HepG2 (cell line): ENCODE results near the gene FN1. TPM values are rescaled to one million over a fixed set of nuclear protein-coding genes. Genes with fewer than 3 reads are reported as not detected.

ENCODE experiments used
- BORCS8-MEF2B ChIP-seq: sonication (generic); formaldehyde crosslinking; IDR thresholded peaks from 2 replicates; pipeline ENCODE4 v1.8.0; 2022; ENCODE audit warnings: mild to moderate bottlenecking, missing genetic modification reagents
- BRCA1 ChIP-seq: sonication (generic); formaldehyde crosslinking; IDR thresholded peaks from 2 replicates; pipeline ENCODE4 v1.4.0; 2020; ENCODE audit warnings: missing genetic modification reagents
- CAMTA2 ChIP-seq: sonication (generic); formaldehyde crosslinking; IDR thresholded peaks from 2 replicates; pipeline ENCODE4 v1.4.0; 2020; ENCODE audit warnings: mild to moderate bottlenecking, missing genetic modification reagents, borderline replicate concordance
- CHD2 ChIP-seq: IDR thresholded peaks from 2 replicates; pipeline ENCODE4 v1.6.1; 2011; ENCODE audit warnings: low read depth, low read length, improper control_type of control experiment
- GTF2F1 ChIP-seq: fragments of 150-350 bp; IDR thresholded peaks from 2 replicates; pipeline ENCODE4 v1.6.1; 2014; ENCODE audit warnings: low read length
- HOXA5 ChIP-seq: sonication (generic); formaldehyde crosslinking; IDR thresholded peaks from 2 replicates; pipeline ENCODE4 v1.4.0; 2020; ENCODE audit warnings: missing genetic modification reagents
- ISX ChIP-seq: sonication (generic); formaldehyde crosslinking; conservative IDR thresholded peaks from 2 replicates; pipeline ENCODE4 v1.5.0; 2020; ENCODE audit warnings: missing genetic modification reagents
- KMT2A ChIP-seq: sonication (generic); formaldehyde crosslinking; IDR thresholded peaks from 2 replicates; pipeline ENCODE4 v1.4.0; 2020; ENCODE audit warnings: missing genetic modification reagents
- MIXL1 ChIP-seq: IDR thresholded peaks from 2 replicates; pipeline ENCODE4 v1.6.1; 2016
- PTBP1 ChIP-seq: fragments of 200-400 bp; formaldehyde crosslinking; IDR thresholded peaks from 2 replicates; pipeline ENCODE4 v1.6.1; 2018; ENCODE audit warnings: low read length, low read depth; ENCODE audit not compliant: poor library complexity, severe bottlenecking
- SIX4 ChIP-seq: sonication (generic); formaldehyde crosslinking; IDR thresholded peaks from 2 replicates; pipeline ENCODE4 v1.4.0; 2020; ENCODE audit warnings: missing genetic modification reagents
- SP140L ChIP-seq: sonication (generic); formaldehyde crosslinking; IDR thresholded peaks from 2 replicates; pipeline ENCODE4 v1.4.0; 2020; ENCODE audit warnings: missing genetic modification reagents, borderline replicate concordance
- STAG1 ChIP-seq: sonication (generic); formaldehyde crosslinking; IDR thresholded peaks from 2 replicates; pipeline ENCODE4 v1.4.0; 2020; ENCODE audit warnings: missing genetic modification reagents
- STAT5B ChIP-seq: sonication (generic); formaldehyde crosslinking; IDR thresholded peaks from 2 replicates; pipeline ENCODE4 v1.4.0; 2020; ENCODE audit warnings: missing genetic modification reagents
- TBX2 ChIP-seq: sonication (generic); formaldehyde crosslinking; IDR thresholded peaks from 2 replicates; pipeline ENCODE4 v1.5.0; 2020; ENCODE audit warnings: missing genetic modification reagents, mild to moderate bottlenecking, borderline replicate concordance
- TCF12 ChIP-seq, 2 experiments: fragments of 450-650 bp in 1 of 2; sonication (generic) in 1 of 2; formaldehyde crosslinking in 1 of 2; IDR thresholded peaks; 2 replicates each; pipeline versions ENCODE4 v1.6.1 to v1.8.0; 2017 to 2022; ENCODE audit warnings: antibody characterized with exemption in 1 of 2, mild to moderate bottlenecking in 1 of 2, missing genetic modification reagents in 1 of 2, moderate library complexity in 1 of 2
- THYN1 ChIP-seq: sonication (generic); formaldehyde crosslinking; IDR thresholded peaks from 2 replicates; pipeline ENCODE4 v1.8.1; 2023; ENCODE audit warnings: low read depth, mild to moderate bottlenecking, moderate library complexity, missing genetic modification reagents, borderline replicate concordance
- ZBTB1 ChIP-seq: sonication (generic); formaldehyde crosslinking; IDR thresholded peaks from 2 replicates; pipeline ENCODE4 v1.4.0; 2020; ENCODE audit warnings: missing genetic modification reagents, borderline replicate concordance
- ZMYM3 ChIP-seq: sonication (generic); formaldehyde crosslinking; IDR thresholded peaks from 2 replicates; pipeline ENCODE4 v1.5.1; 2020; ENCODE audit warnings: mild to moderate bottlenecking, missing genetic modification reagents
- ZNF292 ChIP-seq: sonication (generic); formaldehyde crosslinking; IDR thresholded peaks from 2 replicates; pipeline ENCODE4 v1.8.1; 2022; ENCODE audit warnings: mild to moderate bottlenecking, low read depth, missing genetic modification reagents, borderline replicate concordance
- ZNF569 ChIP-seq: sonication (generic); formaldehyde crosslinking; IDR thresholded peaks from 2 replicates; pipeline ENCODE4 v1.5.0; 2020; ENCODE audit warnings: mild to moderate bottlenecking, missing genetic modification reagents, moderate library complexity, borderline replicate concordance
- ZNF703 ChIP-seq: sonication (generic); formaldehyde crosslinking; IDR thresholded peaks from 2 replicates; pipeline ENCODE4 v1.5.1; 2020; ENCODE audit warnings: missing genetic modification reagents, mild to moderate bottlenecking, moderate library complexity, borderline replicate concordance
- polyA plus RNA-seq, 8 experiments: library from polyadenylated mRNA; depleted of rRNA in 3 of 8; stranded (reverse) in 7 of 8; unstranded in 1 of 8; fragments of >200 nt; fragmentation: Illumina TruSeq in 4 of 8; extraction: Trizol in 4 of 8; gene quantifications; 2 replicates each; pipeline versions ENCODE4 v1.2.1 to v1.2.3, GENCODE V29; 2011 to 2016; ENCODE audit warnings: low read depth in 4 of 8, missing spikeins in 1 of 8, mixed read lengths in 1 of 8; ENCODE audit not compliant: insufficient read depth in 1 of 8
- total RNA-seq, 5 experiments: library from RNA; depleted of rRNA; stranded (reverse); fragments of >200 nt; fragmentation: Illumina TruSeq; extraction: Trizol; gene quantifications; 2 replicates each; pipeline ENCODE4 v1.2.3, GENCODE V29; 2016; ENCODE audit warnings: low read depth in 1 of 5
- TF ChIP-seq, protein P1 (sequence below): sonication (generic); formaldehyde crosslinking; IDR thresholded peaks from 2 replicates; pipeline ENCODE4 v1.9.0; 2021; ENCODE audit warnings: missing genetic modification reagents, borderline replicate concordance
- TF ChIP-seq, protein P2 (sequence below): sonication (generic); formaldehyde crosslinking; IDR thresholded peaks from 2 replicates; pipeline ENCODE4 v1.5.1; 2020; ENCODE audit warnings: missing genetic modification reagents, mild to moderate bottlenecking, borderline replicate concordance
- TF ChIP-seq, protein P3 (sequence below): sonication (generic); formaldehyde crosslinking; IDR thresholded peaks from 2 replicates; pipeline ENCODE4 v1.9.0; 2021; ENCODE audit warnings: missing genetic modification reagents, borderline replicate concordance

The FN1 gene
- total and polyA plus RNA-seq, 2 of the 13 experiments (the other 11 are each of a cell fraction or from before 2014, with no cell fraction given), result 1,847 to 6,471 TPM

DNA sequence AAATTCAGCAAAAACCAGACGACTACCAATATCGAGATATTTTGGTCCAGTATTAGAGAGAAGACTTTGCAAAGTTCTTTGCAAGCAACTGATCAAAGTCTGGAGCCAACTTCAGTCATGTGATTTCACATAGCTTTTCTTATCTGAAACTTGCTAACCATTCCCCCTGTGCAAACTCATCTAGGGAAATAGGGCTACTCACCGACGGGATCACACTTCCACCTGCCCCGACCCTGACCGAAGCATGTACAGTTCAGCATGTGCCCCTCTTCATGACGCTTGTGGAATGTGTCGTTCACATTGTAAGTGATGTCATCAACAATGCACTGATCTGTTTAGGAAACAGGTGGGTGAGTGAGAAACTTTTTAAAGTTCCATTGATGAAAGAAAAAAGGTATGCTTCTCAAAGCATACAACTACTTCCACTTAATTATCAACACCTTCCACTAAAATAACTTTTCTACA, 15.4 kb downstream of the FN1 start (continued):
- TF ChIP-seq, protein P1, sequence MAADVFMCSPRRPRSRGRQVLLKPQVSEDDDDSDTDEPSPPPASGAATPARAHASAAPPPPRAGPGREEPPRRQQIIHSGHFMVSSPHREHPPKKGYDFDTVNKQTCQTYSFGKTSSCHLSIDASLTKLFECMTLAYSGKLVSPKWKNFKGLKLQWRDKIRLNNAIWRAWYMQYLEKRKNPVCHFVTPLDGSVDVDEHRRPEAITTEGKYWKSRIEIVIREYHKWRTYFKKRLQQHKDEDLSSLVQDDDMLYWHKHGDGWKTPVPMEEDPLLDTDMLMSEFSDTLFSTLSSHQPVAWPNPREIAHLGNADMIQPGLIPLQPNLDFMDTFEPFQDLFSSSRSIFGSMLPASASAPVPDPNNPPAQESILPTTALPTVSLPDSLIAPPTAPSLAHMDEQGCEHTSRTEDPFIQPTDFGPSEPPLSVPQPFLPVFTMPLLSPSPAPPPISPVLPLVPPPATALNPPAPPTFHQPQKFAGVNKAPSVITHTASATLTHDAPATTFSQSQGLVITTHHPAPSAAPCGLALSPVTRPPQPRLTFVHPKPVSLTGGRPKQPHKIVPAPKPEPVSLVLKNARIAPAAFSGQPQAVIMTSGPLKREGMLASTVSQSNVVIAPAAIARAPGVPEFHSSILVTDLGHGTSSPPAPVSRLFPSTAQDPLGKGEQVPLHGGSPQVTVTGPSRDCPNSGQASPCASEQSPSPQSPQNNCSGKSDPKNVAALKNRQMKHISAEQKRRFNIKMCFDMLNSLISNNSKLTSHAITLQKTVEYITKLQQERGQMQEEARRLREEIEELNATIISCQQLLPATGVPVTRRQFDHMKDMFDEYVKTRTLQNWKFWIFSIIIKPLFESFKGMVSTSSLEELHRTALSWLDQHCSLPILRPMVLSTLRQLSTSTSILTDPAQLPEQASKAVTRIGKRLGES (CRISPR knock-in tag), result no peak
- TF ChIP-seq BRCA1, result no peak
- TF ChIP-seq KMT2A (CRISPR knock-in tag), result peak; percentile 61; the same call in 1 of the 2 replicates
- TF ChIP-seq, protein P2, sequence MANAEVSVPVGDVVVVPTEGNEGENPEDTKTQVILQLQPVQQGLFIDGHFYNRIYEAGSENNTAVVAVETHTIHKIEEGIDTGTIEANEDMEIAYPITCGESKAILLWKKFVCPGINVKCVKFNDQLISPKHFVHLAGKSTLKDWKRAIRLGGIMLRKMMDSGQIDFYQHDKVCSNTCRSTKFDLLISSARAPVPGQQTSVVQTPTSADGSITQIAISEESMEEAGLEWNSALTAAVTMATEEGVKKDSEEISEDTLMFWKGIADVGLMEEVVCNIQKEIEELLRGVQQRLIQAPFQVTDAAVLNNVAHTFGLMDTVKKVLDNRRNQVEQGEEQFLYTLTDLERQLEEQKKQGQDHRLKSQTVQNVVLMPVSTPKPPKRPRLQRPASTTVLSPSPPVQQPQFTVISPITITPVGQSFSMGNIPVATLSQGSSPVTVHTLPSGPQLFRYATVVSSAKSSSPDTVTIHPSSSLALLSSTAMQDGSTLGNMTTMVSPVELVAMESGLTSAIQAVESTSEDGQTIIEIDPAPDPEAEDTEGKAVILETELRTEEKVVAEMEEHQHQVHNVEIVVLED (CRISPR knock-in tag), result 0 out of 2 replicates have a peak, but pooled peaks have one; percentile 35
- 0 out of 2 replicates have a peak, but pooled peaks have one; percentile 54 for TF ChIP-seq MIXL1 (CRISPR knock-in tag)
- no peak; the same call in 1 of the 2 replicates for TF ChIP-seq SP140L (CRISPR knock-in tag)
- TF ChIP-seq PTBP1, result no peak
- TF ChIP-seq CHD2, result no peak
- no peak for TF ChIP-seq ZBTB1 (CRISPR knock-in tag)
- TF ChIP-seq TBX2 (CRISPR knock-in tag), result peak; percentile 89
- TF ChIP-seq ZNF569, result no peak
- TF ChIP-seq, protein P3, sequence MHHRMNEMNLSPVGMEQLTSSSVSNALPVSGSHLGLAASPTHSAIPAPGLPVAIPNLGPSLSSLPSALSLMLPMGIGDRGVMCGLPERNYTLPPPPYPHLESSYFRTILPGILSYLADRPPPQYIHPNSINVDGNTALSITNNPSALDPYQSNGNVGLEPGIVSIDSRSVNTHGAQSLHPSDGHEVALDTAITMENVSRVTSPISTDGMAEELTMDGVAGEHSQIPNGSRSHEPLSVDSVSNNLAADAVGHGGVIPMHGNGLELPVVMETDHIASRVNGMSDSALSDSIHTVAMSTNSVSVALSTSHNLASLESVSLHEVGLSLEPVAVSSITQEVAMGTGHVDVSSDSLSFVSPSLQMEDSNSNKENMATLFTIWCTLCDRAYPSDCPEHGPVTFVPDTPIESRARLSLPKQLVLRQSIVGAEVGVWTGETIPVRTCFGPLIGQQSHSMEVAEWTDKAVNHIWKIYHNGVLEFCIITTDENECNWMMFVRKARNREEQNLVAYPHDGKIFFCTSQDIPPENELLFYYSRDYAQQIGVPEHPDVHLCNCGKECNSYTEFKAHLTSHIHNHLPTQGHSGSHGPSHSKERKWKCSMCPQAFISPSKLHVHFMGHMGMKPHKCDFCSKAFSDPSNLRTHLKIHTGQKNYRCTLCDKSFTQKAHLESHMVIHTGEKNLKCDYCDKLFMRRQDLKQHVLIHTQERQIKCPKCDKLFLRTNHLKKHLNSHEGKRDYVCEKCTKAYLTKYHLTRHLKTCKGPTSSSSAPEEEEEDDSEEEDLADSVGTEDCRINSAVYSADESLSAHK, result no peak
- TF ChIP-seq GTF2F1, result no peak
- no peak; the same call in 1 of the 2 replicates for TF ChIP-seq ZMYM3 (CRISPR knock-in tag)
- TF ChIP-seq THYN1 (CRISPR knock-in tag), result no peak
- TF ChIP-seq HOXA5 (CRISPR knock-in tag), result no peak; the same call in none of the 2 replicates
- TF ChIP-seq TCF12 (IDR thresholded peaks at IDR 0.05), result no peak
- TF ChIP-seq TCF12 (CRISPR knock-in tag; IDR thresholded peaks at IDR 0.05), result no peak
- TF ChIP-seq BORCS8-MEF2B (CRISPR knock-in tag), result no peak
- TF ChIP-seq STAT5B (CRISPR knock-in tag), result no peak
- TF ChIP-seq CAMTA2 (CRISPR knock-in tag), result no peak
- TF ChIP-seq ISX (CRISPR knock-in tag), result no peak
- TF ChIP-seq ZNF703 (CRISPR knock-in tag), result no peak
- no peak for TF ChIP-seq STAG1 (CRISPR knock-in tag)
- no peak for TF ChIP-seq ZNF292 (CRISPR knock-in tag)
- TF ChIP-seq SIX4, result peak; percentile 69; the same call in 1 of the 2 replicates
